ENCODE measurements around the gene TRAPPC2B.
"Not testable (repeated sequence)": the region's sequence is repeated elsewhere in the genome, so short reads cannot be mapped to it uniquely, and the experiment has no call there.

The TRAPPC2B gene

GRCh38 chr19:57374179-57374578, 10.8 kb downstream of the TRAPPC2B start:
- DNase-seq (ENCODE audit: low read depth in 2 of 2) = no peak

- DNase-seq (ENCODE audit: low read depth in 2 of 2) = not testable (repeated sequence)
These were observed 11.3 kb downstream of the TRAPPC2B start for GRCh38 chr19:57374647-57375046.

GRCh38 chr19:57376151-57376550, 12.8 kb downstream of the TRAPPC2B start:
- DNase-seq (ENCODE audit: low read depth in 2 of 2) = no peak

- no peak for DNase-seq (ENCODE audit: low read depth in 2 of 2)
These were observed 14.3 kb downstream of the TRAPPC2B start for GRCh38 chr19:57377498-57378146.

GRCh38 chr19:57380923-57381322, 17.6 kb downstream of the TRAPPC2B start:
- DNase-seq (ENCODE audit: low read depth in 2 of 2) = no peak

GRCh38 chr19:57382806-57383488, 19.6 kb downstream of the TRAPPC2B start:
- DNase-seq (ENCODE audit: low read depth in 2 of 2) = no peak

GRCh38 chr19:57389194-57389729, 25.9 kb downstream of the TRAPPC2B start:
- DNase-seq (ENCODE audit: low read depth in 2 of 2) = no peak

- peak; percentile 97 to 98 for DNase-seq (ENCODE audit: low read depth in 2 of 2)
These were observed 26.6 kb downstream of the TRAPPC2B start, which contains the start of gene ZNF548 for GRCh38 chr19:57389730-57390598. ZNF548 (plus strand) TSS chr19:57389854; CDS start chr19:57390100, 246 bp downstream.

GRCh38 chr19:57395710-57396109, 32.4 kb downstream of the TRAPPC2B start:
- DNase-seq (ENCODE audit: low read depth in 2 of 2) = no peak

- DNase-seq (ENCODE audit: low read depth in 2 of 2) = no peak
These were observed 35.5 kb downstream of the TRAPPC2B start for GRCh38 chr19:57398868-57399267.

- DNase-seq (ENCODE audit: low read depth in 2 of 2) = no peak
These were observed 40.6 kb downstream of the TRAPPC2B start for GRCh38 chr19:57403737-57404563.

GRCh38 chr19:57406516-57407123, 43.3 kb downstream of the TRAPPC2B start:
- DNase-seq (ENCODE audit: low read depth in 2 of 2) = peak; percentile 26 to 48

GRCh38 chr19:57410877-57411671, 47.7 kb downstream of the TRAPPC2B start, which contains the start of gene ZNF17:
ZNF17 (plus strand) TSS chr19:57411161; CDS start chr19:57413616, 2,455 bp downstream.
- peak; percentile 81 to 90 for DNase-seq (ENCODE audit: low read depth in 2 of 2)

All from stimulated activated CD8-positive, alpha-beta memory T cell treated with anti-CD3 and anti-CD28 coated beads, Interleukin-15, amount 100 ng/mL, for 4 hours (primary cell).